Peyer's patch (tissue), 4 donors: ENCODE measurements around the gene MACO1.
"Not testable (repeated sequence)": the region's sequence is repeated elsewhere in the genome, so short reads cannot be mapped to it uniquely, and the experiment has no call there.

Experiments used
- CTCF ChIP-seq, 6 experiments: fragments of 450-650 bp in 4 of 6; fragments of 200-600 bp in 2 of 6; sonication (generic) in 1 of 6; IDR thresholded peaks; one replicate each; pipeline ENCODE4 v1.5.1; 2017 to 2019; ENCODE audit warnings: antibody characterized with exemption in 6 of 6, mild to moderate bottlenecking in 3 of 6, moderate library complexity in 1 of 6
- POLR2A ChIP-seq, 2 donors: fragments of 450-650 bp; IDR thresholded peaks; one replicate each; pipeline ENCODE4 v1.5.1; 2017; ENCODE audit warnings: antibody characterized with exemption in 2 of 2, mild to moderate bottlenecking in 2 of 2, moderate library complexity in 2 of 2

- not testable (repeated sequence) for TF ChIP-seq CTCF, POLR2A (IDR thresholded peaks at IDR 0.05)
Measured at GRCh38 chr1:25383875-25384274, 46.8 kb upstream of the MACO1 start.
